Kidney epithelial cell (primary cell): ENCODE measurements around the gene GNB3. TPM values are rescaled to one million over a fixed set of nuclear protein-coding genes. Genes with fewer than 3 reads are reported as not detected.

ENCODE experiments used
- DNase-seq: peaks from one replicate; pipeline ENCODE4 v3.0.0-alpha.2; 2010; ENCODE audit warnings: low read depth
- H3K27me3 ChIP-seq: 2 replicates; pipeline ENCODE4 v1.6.0; 2011; ENCODE audit warnings: low read length; ENCODE audit not compliant: control insufficient read depth, insufficient read depth
- H3K36me3 ChIP-seq: 2 replicates; pipeline ENCODE4 v1.5.1; 2011; ENCODE audit warnings: low read length; ENCODE audit not compliant: control insufficient read depth, insufficient read depth
- H3K4me3 ChIP-seq: 2 replicates; pipeline ENCODE4 v1.5.1; 2011; ENCODE audit warnings: low read depth, mild to moderate bottlenecking, control low read depth, low read length
- total RNA-seq: library from RNA; depleted of rRNA; stranded (reverse); fragments of >200 nt; gene quantifications from 2 replicates; pipeline ENCODE4 v1.2.3, GENCODE V29; 2015
- TF ChIP-seq, protein P1 (sequence below): IDR thresholded peaks from 2 replicates; pipeline ENCODE4 v1.5.1; 2011; ENCODE audit warnings: mild to moderate bottlenecking, moderate library complexity, low read length, control low read depth, inconsistent platforms; ENCODE audit not compliant: insufficient read depth, poor library complexity, severe bottlenecking

GNB3 gene
- total RNA-seq, 1 donor from 2014 or later: 0.38 TPM

GRCh38 chr12:6832125-6832524 lies 8.6 kb upstream of the GNB3 start:
- peaks cover 2% of the 10 kb centered on the region for H3K36me3 ChIP-seq
- no peak overlapping the region for H3K4me3 ChIP-seq
- H3K27me3 ChIP-seq: no peaks in the 10 kb centered on the region
- TF ChIP-seq, protein P1, sequence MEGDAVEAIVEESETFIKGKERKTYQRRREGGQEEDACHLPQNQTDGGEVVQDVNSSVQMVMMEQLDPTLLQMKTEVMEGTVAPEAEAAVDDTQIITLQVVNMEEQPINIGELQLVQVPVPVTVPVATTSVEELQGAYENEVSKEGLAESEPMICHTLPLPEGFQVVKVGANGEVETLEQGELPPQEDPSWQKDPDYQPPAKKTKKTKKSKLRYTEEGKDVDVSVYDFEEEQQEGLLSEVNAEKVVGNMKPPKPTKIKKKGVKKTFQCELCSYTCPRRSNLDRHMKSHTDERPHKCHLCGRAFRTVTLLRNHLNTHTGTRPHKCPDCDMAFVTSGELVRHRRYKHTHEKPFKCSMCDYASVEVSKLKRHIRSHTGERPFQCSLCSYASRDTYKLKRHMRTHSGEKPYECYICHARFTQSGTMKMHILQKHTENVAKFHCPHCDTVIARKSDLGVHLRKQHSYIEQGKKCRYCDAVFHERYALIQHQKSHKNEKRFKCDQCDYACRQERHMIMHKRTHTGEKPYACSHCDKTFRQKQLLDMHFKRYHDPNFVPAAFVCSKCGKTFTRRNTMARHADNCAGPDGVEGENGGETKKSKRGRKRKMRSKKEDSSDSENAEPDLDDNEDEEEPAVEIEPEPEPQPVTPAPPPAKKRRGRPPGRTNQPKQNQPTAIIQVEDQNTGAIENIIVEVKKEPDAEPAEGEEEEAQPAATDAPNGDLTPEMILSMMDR: no peak
- DNase-seq: no peak

- Histone ChIP-seq H3K36me3 (peaks cover 2% of the 10 kb centered on the region), H3K4me3 (no peak overlapping the region), H3K27me3 (no peaks in the 10 kb centered on the region)
- DNase-seq: no peak
- TF ChIP-seq, protein P1: no peak
Measured at GRCh38 chr12:6833189-6833890, 7.4 kb upstream of the GNB3 start.

DNA sequence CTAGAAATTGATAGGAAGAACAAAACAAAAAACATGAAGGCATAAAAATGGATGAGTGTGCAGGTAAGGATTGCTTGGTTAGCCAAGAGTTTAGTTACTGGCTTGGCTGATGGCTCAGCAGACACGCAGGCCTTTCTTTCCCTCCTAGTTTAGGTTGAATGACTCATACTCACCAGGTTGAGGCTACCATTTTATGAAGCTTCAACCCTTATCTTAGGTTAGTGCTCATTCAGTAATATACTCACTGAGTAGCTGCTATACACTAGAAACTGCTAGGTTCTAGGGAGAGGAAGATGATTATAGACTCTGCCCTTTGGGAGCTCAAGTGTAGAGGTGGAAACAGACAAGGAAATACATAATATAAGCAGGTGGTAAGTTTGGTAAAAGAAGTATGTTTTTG lies 6.5 kb upstream of the GNB3 start:
- TF ChIP-seq, protein P1: no peak
- Histone ChIP-seq H3K4me3 (no peak overlapping the region), H3K27me3 (no peaks in the 10 kb centered on the region), H3K36me3 (peaks cover 4% of the 10 kb centered on the region)
- DNase-seq: no peak

DNA sequence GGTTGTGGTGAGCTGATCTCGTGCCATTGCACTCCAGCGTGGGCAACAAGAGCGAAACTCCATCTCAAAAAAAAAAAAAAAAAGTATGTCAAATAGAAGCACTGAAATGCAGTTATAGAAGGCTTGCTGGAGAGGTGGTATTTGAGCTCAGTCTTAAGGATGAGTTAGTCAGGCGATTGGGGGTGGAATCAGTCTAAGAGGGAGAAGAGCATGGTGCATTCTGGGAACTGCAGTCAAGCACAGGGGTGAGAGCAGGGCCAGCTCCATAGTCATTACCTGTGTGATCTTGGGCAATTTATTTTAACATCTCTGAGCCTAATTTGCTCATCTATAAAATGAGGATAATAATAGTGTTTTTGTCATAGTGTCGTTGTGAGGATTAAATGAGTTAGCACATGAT lies 5.9 kb upstream of the GNB3 start:
- DNase-seq: no peak
- no peaks in the 10 kb centered on the region for H3K27me3 ChIP-seq
- peaks cover 4% of the 10 kb centered on the region for H3K36me3 ChIP-seq
- no peak overlapping the region for H3K4me3 ChIP-seq
- TF ChIP-seq, protein P1: no peak

DNA sequence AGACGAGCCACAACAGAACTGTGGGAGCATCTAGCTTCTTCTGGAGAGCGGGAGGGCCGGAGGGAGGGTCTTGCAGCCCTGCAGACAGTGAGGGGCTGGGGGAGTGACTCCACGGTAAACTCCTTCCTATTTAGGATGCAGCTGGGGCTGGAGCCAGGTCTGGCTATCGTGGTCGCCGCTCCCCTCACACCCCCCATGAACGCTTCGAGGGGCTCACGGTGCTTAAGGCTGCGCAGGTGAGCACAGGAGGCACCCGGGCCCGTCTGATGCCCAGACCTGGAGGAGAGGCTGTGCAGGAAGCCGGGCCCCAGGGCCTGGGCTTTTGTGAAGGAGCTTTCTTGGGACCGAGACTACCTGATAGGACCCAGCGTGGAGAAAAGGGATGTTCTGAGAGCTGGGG lies 3.9 kb upstream of the GNB3 start:
- DNase-seq: no peak
- TF ChIP-seq, protein P1: no peak
- Histone ChIP-seq H3K36me3 (peaks cover 2% of the 10 kb centered on the region), H3K4me3 (no peak overlapping the region), H3K27me3 (no peaks in the 10 kb centered on the region)

GRCh38 chr12:6837370-6838060 lies 3.2 kb upstream of the GNB3 start:
- H3K27me3 ChIP-seq: no peaks in the 10 kb centered on the region
- no peak overlapping the region for H3K4me3 ChIP-seq
- peaks cover 2% of the 10 kb centered on the region for H3K36me3 ChIP-seq
- TF ChIP-seq, protein P1: no peak
- DNase-seq: no peak
